Measurements from ENCODE around the gene SASS6. TPM values are rescaled to one million over a fixed set of nuclear protein-coding genes. Genes with fewer than 3 reads are reported as not detected.

The SASS6 gene, protein sequence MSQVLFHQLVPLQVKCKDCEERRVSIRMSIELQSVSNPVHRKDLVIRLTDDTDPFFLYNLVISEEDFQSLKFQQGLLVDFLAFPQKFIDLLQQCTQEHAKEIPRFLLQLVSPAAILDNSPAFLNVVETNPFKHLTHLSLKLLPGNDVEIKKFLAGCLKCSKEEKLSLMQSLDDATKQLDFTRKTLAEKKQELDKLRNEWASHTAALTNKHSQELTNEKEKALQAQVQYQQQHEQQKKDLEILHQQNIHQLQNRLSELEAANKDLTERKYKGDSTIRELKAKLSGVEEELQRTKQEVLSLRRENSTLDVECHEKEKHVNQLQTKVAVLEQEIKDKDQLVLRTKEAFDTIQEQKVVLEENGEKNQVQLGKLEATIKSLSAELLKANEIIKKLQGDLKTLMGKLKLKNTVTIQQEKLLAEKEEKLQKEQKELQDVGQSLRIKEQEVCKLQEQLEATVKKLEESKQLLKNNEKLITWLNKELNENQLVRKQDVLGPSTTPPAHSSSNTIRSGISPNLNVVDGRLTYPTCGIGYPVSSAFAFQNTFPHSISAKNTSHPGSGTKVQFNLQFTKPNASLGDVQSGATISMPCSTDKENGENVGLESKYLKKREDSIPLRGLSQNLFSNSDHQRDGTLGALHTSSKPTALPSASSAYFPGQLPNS
- total RNA-seq: 10 to 100 TPM in 1 of 2 donors, 1 to 10 TPM in 1; 8.8 to 15.3 TPM
- polyA plus RNA-seq (2013, experiment 1 of 2): 10.5 TPM
- 11.3 TPM for polyA plus RNA-seq (2013, experiment 2 of 2)
- long read RNA-seq, experiment 1, partial matches to known transcripts: 0 of 6 reads
- long read RNA-seq, experiment 1, other reads (novel, unspliced or antisense): 5 of 6 reads
- long read RNA-seq, experiment 2, transcript SASS6-201 (17 exons, 3,880 nt): major isoform, 11 of 22 reads
- long read RNA-seq, experiment 2, partial matches to known transcripts: 4 of 22 reads
- long read RNA-seq, experiment 2, other reads (novel, unspliced or antisense): 5 of 22 reads
- long read RNA-seq, experiment 3, partial matches to known transcripts: 6 of 14 reads
- long read RNA-seq, experiment 3, other reads (novel, unspliced or antisense): 4 of 14 reads
- long read RNA-seq, experiment 4, partial matches to known transcripts: 10 of 16 reads
- long read RNA-seq, experiment 4, other reads (novel, unspliced or antisense): 5 of 16 reads

DNA sequence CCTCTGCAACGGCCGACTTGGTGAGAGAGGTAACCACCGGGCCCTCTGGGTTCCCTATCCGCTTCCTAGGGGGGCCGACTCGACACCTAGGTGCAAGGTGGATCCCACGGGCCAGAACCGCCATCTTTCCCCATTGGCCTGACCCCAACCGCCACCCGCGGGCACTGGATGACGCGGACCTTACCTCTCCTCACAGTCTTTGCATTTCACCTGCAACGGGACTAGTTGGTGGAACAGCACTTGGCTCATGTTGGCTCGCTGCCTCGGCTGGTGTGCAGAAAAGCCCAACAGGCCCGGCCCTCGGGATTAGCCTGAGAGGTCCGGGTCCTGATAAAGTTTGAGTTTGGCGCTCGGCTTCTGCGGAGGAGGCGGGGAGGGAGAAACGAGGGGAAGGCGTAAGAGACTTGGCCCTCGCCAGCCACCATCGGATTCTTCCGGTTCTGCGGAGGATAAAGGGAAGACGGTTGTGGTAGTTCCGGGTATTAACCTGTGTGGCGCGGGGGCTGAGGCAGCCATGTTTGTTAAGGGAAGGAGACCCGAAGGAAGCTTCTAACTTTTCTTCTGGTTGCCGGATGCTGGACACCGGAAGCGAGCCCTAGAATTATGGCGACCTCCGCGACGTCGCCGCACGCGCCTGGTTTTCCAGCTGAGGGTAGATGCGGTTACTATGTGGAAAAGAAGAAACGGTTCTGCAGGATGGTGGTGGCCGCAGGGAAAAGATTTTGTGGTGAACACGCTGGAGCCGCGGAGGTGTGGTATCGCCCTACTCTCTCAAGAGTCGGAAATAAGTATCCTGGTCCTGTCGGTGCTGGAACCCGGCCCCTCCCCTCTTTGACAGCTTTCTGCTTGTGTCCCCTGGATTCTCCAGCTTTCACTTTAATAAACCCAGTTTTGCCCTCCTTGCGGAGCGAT lies at the start of gene SASS6, which contains the start of gene TRMT13:
Gene SASS6 (minus strand): TSS at position 365 of the 912 bp plus-strand sequence. CDS start 116 bp downstream, at position 249.
Gene TRMT13 (plus strand): TSS at position 598 of the 912 bp plus-strand sequence. CDS start 6 bp downstream, at position 604.
- no peaks in the 10 kb centered on the region for H3K27me3 Mint-ChIP-seq (ENCODE audit: insufficient read depth)
- H3K4me1 Mint-ChIP-seq: peaks cover 7% of the 10 kb centered on the region
- peaks cover 6% of the 10 kb centered on the region for H3K36me3 Mint-ChIP-seq (ENCODE audit: low read depth)
- H3K9ac ChIP-seq (ENCODE audit: extremely low read depth, low read length, poor library complexity, severe bottlenecking): peak within 1 kb of the TSS; percentile 76
- H3K9me3 ChIP-seq (ENCODE audit: control insufficient read depth, low read length): no peaks in the 10 kb centered on the region
- H3K9me3 Mint-ChIP-seq: no peaks in the 10 kb centered on the region
- DNase-seq: peak; percentile 98
- H3K4me3 ChIP-seq (ENCODE audit: low read length): peak within 1 kb of the TSS; percentile 95
- H3K27ac Mint-ChIP-seq: peak within 1 kb of the TSS; percentile 98
- TF ChIP-seq, protein P1, sequence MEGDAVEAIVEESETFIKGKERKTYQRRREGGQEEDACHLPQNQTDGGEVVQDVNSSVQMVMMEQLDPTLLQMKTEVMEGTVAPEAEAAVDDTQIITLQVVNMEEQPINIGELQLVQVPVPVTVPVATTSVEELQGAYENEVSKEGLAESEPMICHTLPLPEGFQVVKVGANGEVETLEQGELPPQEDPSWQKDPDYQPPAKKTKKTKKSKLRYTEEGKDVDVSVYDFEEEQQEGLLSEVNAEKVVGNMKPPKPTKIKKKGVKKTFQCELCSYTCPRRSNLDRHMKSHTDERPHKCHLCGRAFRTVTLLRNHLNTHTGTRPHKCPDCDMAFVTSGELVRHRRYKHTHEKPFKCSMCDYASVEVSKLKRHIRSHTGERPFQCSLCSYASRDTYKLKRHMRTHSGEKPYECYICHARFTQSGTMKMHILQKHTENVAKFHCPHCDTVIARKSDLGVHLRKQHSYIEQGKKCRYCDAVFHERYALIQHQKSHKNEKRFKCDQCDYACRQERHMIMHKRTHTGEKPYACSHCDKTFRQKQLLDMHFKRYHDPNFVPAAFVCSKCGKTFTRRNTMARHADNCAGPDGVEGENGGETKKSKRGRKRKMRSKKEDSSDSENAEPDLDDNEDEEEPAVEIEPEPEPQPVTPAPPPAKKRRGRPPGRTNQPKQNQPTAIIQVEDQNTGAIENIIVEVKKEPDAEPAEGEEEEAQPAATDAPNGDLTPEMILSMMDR (conservative IDR thresholded peaks at IDR 0.05): no peak
- WGBS, 2 experiments (ENCODE audit: insufficient coverage in 1 of 2, insufficient read length in 1 of 2): 0 to 1% methylated on average over 30 to 57 of the region's 57 CpGs
- peaks cover 14% of the 10 kb centered on the region for H3K36me3 ChIP-seq (ENCODE audit: control insufficient read depth, insufficient read depth, low read length)
- H3K27ac ChIP-seq (ENCODE audit: low read depth, low read length): peak within 1 kb of the TSS; percentile 30
- peak within 1 kb of the TSS; percentile 91 for H3K4me3 Mint-ChIP-seq
- no peaks in the 10 kb centered on the region for H3K4me1 ChIP-seq (ENCODE audit: control insufficient read depth, insufficient read depth, low read length)
- no peaks in the 10 kb centered on the region for H3K27me3 ChIP-seq (ENCODE audit: control insufficient read depth, insufficient read depth, low read length, poor library complexity, severe bottlenecking)

DNA sequence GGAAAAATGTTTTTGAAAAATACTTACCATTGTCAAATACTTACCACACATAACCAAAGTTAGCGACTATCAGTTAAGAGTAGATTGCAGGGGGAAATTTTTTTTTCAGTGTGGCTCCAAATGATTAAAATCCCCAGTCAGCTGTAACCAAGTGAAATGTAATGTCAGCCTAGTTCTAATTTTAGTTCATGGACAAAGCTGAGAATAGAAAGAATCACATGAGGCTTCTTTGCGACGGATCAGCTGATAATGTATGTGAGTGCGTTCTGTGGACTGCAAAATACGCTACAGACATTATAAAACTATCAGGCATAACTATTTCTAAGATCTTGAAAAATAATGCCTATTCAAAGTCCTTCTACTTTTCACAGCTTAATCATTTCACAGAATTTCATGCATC lies 45.4 kb upstream of the SASS6 start, which contains the start of gene LRRC39:
Gene LRRC39 (minus strand): TSS at position 166 of the 400 bp plus-strand sequence. CDS start 9,740 bp downstream, outside the sequence.
- H3K27me3 ChIP-seq (ENCODE audit: control insufficient read depth, insufficient read depth, low read length, poor library complexity, severe bottlenecking): no peaks in the 10 kb centered on the region
- H3K4me3 ChIP-seq (ENCODE audit: low read length): no peak within 1 kb of the TSS
- H3K27ac ChIP-seq (ENCODE audit: low read depth, low read length): no peak within 1 kb of the TSS
- Mint-ChIP-seq H3K4me3 (no peak within 1 kb of the TSS), H3K9me3 (no peaks in the 10 kb centered on the region), H3K4me1 (no peaks in the 10 kb centered on the region), H3K27me3 (ENCODE audit: insufficient read depth) (no peaks in the 10 kb centered on the region), H3K27ac (no peak within 1 kb of the TSS), H3K36me3 (ENCODE audit: low read depth) (no peaks in the 10 kb centered on the region)
- 76% methylated on average over 5 of the region's 5 CpGs; no CpG with 5 or more reads in 1 of the 2 experiments for WGBS, 2 experiments (ENCODE audit: insufficient coverage in 1 of 2, insufficient read length in 1 of 2)
- TF ChIP-seq, protein P1 (conservative IDR thresholded peaks at IDR 0.05): no peak
- H3K36me3 ChIP-seq (ENCODE audit: control insufficient read depth, insufficient read depth, low read length): no peaks in the 10 kb centered on the region
- H3K9ac ChIP-seq (ENCODE audit: extremely low read depth, low read length, poor library complexity, severe bottlenecking): no peak within 1 kb of the TSS
- DNase-seq: no peak
- H3K4me1 ChIP-seq (ENCODE audit: control insufficient read depth, insufficient read depth, low read length): no peaks in the 10 kb centered on the region
- H3K9me3 ChIP-seq (ENCODE audit: control insufficient read depth, low read length): no peaks in the 10 kb centered on the region

Measured in endodermal cell (in vitro differentiated cells).